PFSK-1 (cell line): ENCODE measurements around the gene CDC16.

ENCODE experiments used
- FOXP2 ChIP-seq: optimal IDR thresholded peaks from 2 replicates; pipeline ENCODE3; 2011; ENCODE audit warnings: borderline replicate concordance, control low read depth, inconsistent platforms; ENCODE audit not compliant: insufficient read depth; ENCODE audit errors: extremely low read length, extremely low read depth
- POLR2AphosphoS5 ChIP-seq: IDR thresholded peaks from 2 replicates; pipeline ENCODE4 v1.6.1; 2012; ENCODE audit warnings: low read depth, mild to moderate bottlenecking, control low read depth, low read length, moderate library complexity
- REST ChIP-seq, 2 experiments: IDR thresholded peaks; 2 replicates each; pipeline versions ENCODE4 v1.6.1 to v1.8.0; 2011 to 2012; ENCODE audit warnings: low read depth in 2 of 2, low read length in 2 of 2, control low read depth in 1 of 2, inconsistent platforms in 1 of 2, mild to moderate bottlenecking in 1 of 2, moderate library complexity in 1 of 2; ENCODE audit not compliant: insufficient read depth in 1 of 2
- SIN3A ChIP-seq: IDR thresholded peaks from 2 replicates; pipeline ENCODE4 v1.6.1; 2012; ENCODE audit warnings: mild to moderate bottlenecking, low read length, moderate library complexity, borderline replicate concordance; ENCODE audit not compliant: insufficient read depth
- TAF1 ChIP-seq: IDR thresholded peaks from 2 replicates; pipeline ENCODE4 v1.6.1; 2012; ENCODE audit warnings: low read length, control low read depth, borderline replicate concordance; ENCODE audit not compliant: insufficient read depth

The CDC16 gene

GRCh38 chr13:114256547-114256946 is 21.9 kb downstream of the CDC16 start:
- TF ChIP-seq POLR2AphosphoS5 (no peak), TAF1 (no peak), SIN3A (no peak), FOXP2 (no peak), REST (IDR thresholded peaks at IDR 0.05; ENCODE audit: insufficient read depth in 1 of 2, low read depth in 2 of 2, low read length in 2 of 2) (no peak)

- no peak for TF ChIP-seq TAF1
- no peak for TF ChIP-seq REST (IDR thresholded peaks at IDR 0.05; ENCODE audit: insufficient read depth in 1 of 2, low read depth in 2 of 2, low read length in 2 of 2)
- no peak for TF ChIP-seq FOXP2
- TF ChIP-seq SIN3A = no peak
- TF ChIP-seq POLR2AphosphoS5 = no peak
Measured at GRCh38 chr13:114257014-114257413, 22.3 kb downstream of the CDC16 start.

GRCh38 chr13:114258589-114258988 is 23.9 kb downstream of the CDC16 start:
- TF ChIP-seq SIN3A = no peak
- no peak for TF ChIP-seq REST (IDR thresholded peaks at IDR 0.05; ENCODE audit: insufficient read depth in 1 of 2, low read depth in 2 of 2, low read length in 2 of 2)
- TF ChIP-seq FOXP2 = no peak
- TF ChIP-seq POLR2AphosphoS5 = no peak
- no peak for TF ChIP-seq TAF1

- TF ChIP-seq TAF1 (no peak), REST (IDR thresholded peaks at IDR 0.05; ENCODE audit: insufficient read depth in 1 of 2, low read depth in 2 of 2, low read length in 2 of 2) (no peak), SIN3A (no peak), POLR2AphosphoS5 (no peak), FOXP2 (no peak)
Measured at GRCh38 chr13:114259374-114259773, 24.7 kb downstream of the CDC16 start.

GRCh38 chr13:114259974-114260373 is 25.3 kb downstream of the CDC16 start:
- TF ChIP-seq SIN3A = no peak
- TF ChIP-seq FOXP2 = no peak
- no peak for TF ChIP-seq POLR2AphosphoS5
- TF ChIP-seq TAF1 = no peak
- no peak for TF ChIP-seq REST (IDR thresholded peaks at IDR 0.05; ENCODE audit: insufficient read depth in 1 of 2, low read depth in 2 of 2, low read length in 2 of 2)
